Smooth muscle cell (in vitro differentiated cells): ENCODE measurements around the gene PACSIN2. TPM values are rescaled to one million over a fixed set of nuclear protein-coding genes. Genes with fewer than 3 reads are reported as not detected.
A peak's percentile ranks its signal among the peaks of the same experiment; 100 is the strongest.
"Not testable (repeated sequence)": the region's sequence is repeated elsewhere in the genome, so short reads cannot be mapped to it uniquely, and the experiment has no call there.

Source experiments
- DNase-seq: peaks from one replicate; lab custom pipeline; 2025; ENCODE audit not compliant: unreplicated experiment; lab: John Stamatoyannopoulos, UW
- H2AFZ ChIP-seq: fragments of 200-600 bp; sonication (generic); 2 replicates; pipeline ENCODE4 v1.6.0; 2016; ENCODE audit warnings: antibody characterized with exemption, low read depth, mild to moderate bottlenecking
- H3F3A ChIP-seq: fragments of 200-600 bp; sonication (generic); 2 replicates; pipeline ENCODE4 v1.6.0; 2017; ENCODE audit warnings: antibody characterized with exemption, low read depth
- H3K27ac ChIP-seq: fragments of 200-600 bp; sonication (generic); 2 replicates; pipeline ENCODE4 v1.5.1; 2016; ENCODE audit warnings: low read depth, mild to moderate bottlenecking
- H3K27me3 ChIP-seq: fragments of 200-600 bp; sonication (generic); 2 replicates; pipeline ENCODE4 v1.6.1; 2016; ENCODE audit warnings: low read depth, mild to moderate bottlenecking
- H3K36me3 ChIP-seq: fragments of 200-600 bp; sonication (generic); 2 replicates; pipeline ENCODE4 v1.5.1; 2016; ENCODE audit warnings: low read depth
- H3K4me1 ChIP-seq: fragments of 200-600 bp; sonication (generic); 2 replicates; pipeline ENCODE4 v1.5.1; 2016; ENCODE audit warnings: low read depth
- H3K4me2 ChIP-seq: fragments of 200-600 bp; sonication (generic); 2 replicates; pipeline ENCODE4 v1.6.0; 2016; ENCODE audit warnings: mild to moderate bottlenecking
- H3K4me3 ChIP-seq: fragments of 200-600 bp; sonication (generic); 2 replicates; pipeline ENCODE4 v1.5.1; 2016; ENCODE audit warnings: mild to moderate bottlenecking
- H3K79me2 ChIP-seq: fragments of 200-600 bp; sonication (generic); 2 replicates; pipeline ENCODE4 v1.6.0; 2016; ENCODE audit warnings: low read depth, mild to moderate bottlenecking
- H3K9ac ChIP-seq: fragments of 200-600 bp; sonication (generic); 2 replicates; pipeline ENCODE4 v1.6.0; 2016; ENCODE audit warnings: low read depth
- H3K9me3 ChIP-seq: fragments of 200-600 bp; sonication (generic); replicated peaks from 2 replicates; pipeline ENCODE4 v1.5.1; 2016; ENCODE audit warnings: low read depth
- H4K20me1 ChIP-seq: fragments of 200-600 bp; sonication (generic); 2 replicates; pipeline ENCODE4 v1.6.0; 2016; ENCODE audit warnings: low read depth
- WGBS: methylation state at CpG from one replicate; pipeline ENCODE4 v1.1.7; 2016; ENCODE audit warnings: low lambda C conversion rate; 5-methylcytosine and 5-hydroxymethylcytosine counted together
- polyA plus RNA-seq: library from polyadenylated mRNA; unstranded; fragments of >200 nt; fragmentation: Nextera tagmentation; extraction: Ambion mirVana; gene quantifications from 2 replicates; pipeline ENCODE4 v1.2.1, GENCODE V29; 2016
- total RNA-seq: library from RNA; depleted of rRNA; stranded (reverse); fragments of >200 nt; gene quantifications from 2 replicates; pipeline ENCODE4 v1.2.3, GENCODE V29; 2014
- TF ChIP-seq, protein P1 (sequence below): fragments of 200-600 bp; sonication (generic); IDR thresholded peaks from 2 replicates; pipeline ENCODE4 v1.5.1; 2017; ENCODE audit warnings: borderline replicate concordance, mild to moderate bottlenecking, antibody characterized with exemption; ENCODE audit not compliant: insufficient read depth, poor library complexity, severe bottlenecking

Gene PACSIN2
- total and polyA plus RNA-seq, 2 experiments from 2014 or later = 34.7 to 41.1 TPM

DNA sequence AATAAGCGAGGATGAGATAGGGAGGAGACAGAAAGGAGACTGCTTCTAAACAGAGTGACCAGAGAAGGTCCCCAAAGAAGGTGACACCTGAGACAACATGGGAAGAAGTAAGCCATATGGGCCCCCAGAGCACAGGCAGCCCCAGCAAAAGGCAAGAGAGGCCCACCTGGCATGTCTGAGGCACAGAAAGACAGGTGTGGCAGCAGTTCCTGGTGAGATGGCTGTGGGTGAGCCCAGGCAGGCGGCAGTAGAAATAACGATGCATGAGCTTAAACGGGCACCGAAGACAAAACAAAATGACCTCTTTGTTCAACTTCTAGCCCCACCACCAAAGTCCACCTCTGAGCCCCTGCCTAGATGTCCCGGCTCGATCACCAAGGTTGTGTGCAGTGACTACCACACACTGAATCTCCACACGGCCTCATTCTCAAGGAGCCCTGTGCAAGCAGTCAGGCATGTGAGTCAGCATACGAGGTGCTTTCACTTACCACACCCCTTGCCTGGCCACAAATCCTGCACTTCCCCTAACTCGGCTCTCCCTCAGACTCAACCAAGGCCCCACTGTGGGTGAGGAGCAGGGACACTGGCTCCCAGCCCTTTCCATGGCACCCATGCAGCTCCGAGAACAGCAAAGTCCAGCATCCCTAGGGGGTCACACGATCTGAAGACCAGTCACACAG is 77.6 kb downstream of the PACSIN2 start:
- Histone ChIP-seq H3K27me3 (no peaks in the 10 kb centered on the region), H4K20me1 (peaks cover 60% of the 10 kb centered on the region), H3K4me2 (peak overlapping the region; percentile 80), H3K79me2 (peaks cover 55% of the 10 kb centered on the region), H2AFZ (no peak overlapping the region), H3K27ac (peak overlapping the region; percentile 41), H3K9me3 (no peaks in the 10 kb centered on the region), H3K4me1 (peaks cover 22% of the 10 kb centered on the region), H3K36me3 (no peaks in the 10 kb centered on the region), H3F3A (peaks cover 8% of the 10 kb centered on the region), H3K9ac (peak overlapping the region; percentile 48), H3K4me3 (no peak overlapping the region)
- 52% methylated on average over 12 of the region's 12 CpGs for WGBS
- TF ChIP-seq, protein P1, sequence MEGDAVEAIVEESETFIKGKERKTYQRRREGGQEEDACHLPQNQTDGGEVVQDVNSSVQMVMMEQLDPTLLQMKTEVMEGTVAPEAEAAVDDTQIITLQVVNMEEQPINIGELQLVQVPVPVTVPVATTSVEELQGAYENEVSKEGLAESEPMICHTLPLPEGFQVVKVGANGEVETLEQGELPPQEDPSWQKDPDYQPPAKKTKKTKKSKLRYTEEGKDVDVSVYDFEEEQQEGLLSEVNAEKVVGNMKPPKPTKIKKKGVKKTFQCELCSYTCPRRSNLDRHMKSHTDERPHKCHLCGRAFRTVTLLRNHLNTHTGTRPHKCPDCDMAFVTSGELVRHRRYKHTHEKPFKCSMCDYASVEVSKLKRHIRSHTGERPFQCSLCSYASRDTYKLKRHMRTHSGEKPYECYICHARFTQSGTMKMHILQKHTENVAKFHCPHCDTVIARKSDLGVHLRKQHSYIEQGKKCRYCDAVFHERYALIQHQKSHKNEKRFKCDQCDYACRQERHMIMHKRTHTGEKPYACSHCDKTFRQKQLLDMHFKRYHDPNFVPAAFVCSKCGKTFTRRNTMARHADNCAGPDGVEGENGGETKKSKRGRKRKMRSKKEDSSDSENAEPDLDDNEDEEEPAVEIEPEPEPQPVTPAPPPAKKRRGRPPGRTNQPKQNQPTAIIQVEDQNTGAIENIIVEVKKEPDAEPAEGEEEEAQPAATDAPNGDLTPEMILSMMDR = no peak
- DNase-seq = no peak

DNA sequence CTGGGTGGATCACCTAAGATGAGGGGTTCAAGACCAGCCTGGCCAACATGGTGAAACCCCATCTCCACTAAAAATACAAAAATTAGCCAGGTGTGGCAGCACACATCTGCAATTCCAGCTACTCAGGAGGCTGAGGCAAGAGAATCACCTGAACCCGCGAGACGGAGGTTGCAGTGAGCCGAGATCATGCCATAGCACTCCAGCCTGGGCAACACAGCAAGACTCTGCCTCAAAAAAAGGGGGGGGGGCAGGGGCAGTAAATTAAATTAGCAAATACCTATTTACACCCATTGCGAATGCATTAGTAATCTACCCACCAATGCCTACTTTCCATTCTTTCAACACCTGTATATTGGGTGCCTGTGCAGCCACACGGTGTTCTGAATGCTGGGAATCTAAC is 78.3 kb downstream of the PACSIN2 start:
- Histone ChIP-seq H3K27ac (peak overlapping the region; percentile 41), H4K20me1 (peaks cover 60% of the 10 kb centered on the region), H3K79me2 (peaks cover 58% of the 10 kb centered on the region), H3K4me1 (peaks cover 22% of the 10 kb centered on the region)
- H2AFZ ChIP-seq, H3F3A ChIP-seq, H3K36me3 ChIP-seq, DNase-seq, H3K4me3 ChIP-seq, H3K4me2 ChIP-seq, H3K27me3 ChIP-seq, H3K9ac ChIP-seq, H3K9me3 ChIP-seq: not testable (repeated sequence)
- 100% methylated on average over 5 of the region's 6 CpGs for WGBS

DNA sequence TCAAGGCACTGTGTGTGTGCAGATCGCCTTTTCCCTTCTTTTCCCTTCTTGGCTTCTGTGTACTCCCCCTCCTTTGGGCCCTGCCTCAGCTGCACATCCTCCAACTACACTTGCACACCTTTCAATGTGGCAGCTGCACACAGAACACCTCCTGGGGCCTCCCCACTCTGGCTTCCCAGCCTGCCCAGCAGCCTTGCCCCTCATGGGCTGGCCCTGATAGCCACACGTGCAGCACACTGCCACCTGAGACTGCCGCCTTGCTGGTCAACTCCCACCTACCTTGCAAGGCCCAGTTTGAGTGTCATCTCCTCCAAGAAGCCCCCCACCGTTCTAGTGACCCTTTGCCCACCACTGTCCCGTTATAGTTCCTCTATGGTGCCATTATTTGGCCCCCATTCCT is 80.6 kb downstream of the PACSIN2 start:
- Histone ChIP-seq H3K4me2 (peak overlapping the region; percentile 76), H3K27me3 (no peaks in the 10 kb centered on the region), H3K4me1 (peaks cover 22% of the 10 kb centered on the region), H2AFZ (no peak overlapping the region), H3K9me3 (no peaks in the 10 kb centered on the region), H3F3A (peaks cover 8% of the 10 kb centered on the region), H3K4me3 (no peak overlapping the region), H3K9ac (peak overlapping the region; percentile 93), H3K36me3 (no peaks in the 10 kb centered on the region), H3K79me2 (peaks cover 68% of the 10 kb centered on the region), H3K27ac (peak overlapping the region; percentile 99), H4K20me1 (peaks cover 58% of the 10 kb centered on the region)
- DNase-seq = no peak
- WGBS = 79% methylated on average over 5 of the region's 5 CpGs
- TF ChIP-seq, protein P1 = no peak

DNA sequence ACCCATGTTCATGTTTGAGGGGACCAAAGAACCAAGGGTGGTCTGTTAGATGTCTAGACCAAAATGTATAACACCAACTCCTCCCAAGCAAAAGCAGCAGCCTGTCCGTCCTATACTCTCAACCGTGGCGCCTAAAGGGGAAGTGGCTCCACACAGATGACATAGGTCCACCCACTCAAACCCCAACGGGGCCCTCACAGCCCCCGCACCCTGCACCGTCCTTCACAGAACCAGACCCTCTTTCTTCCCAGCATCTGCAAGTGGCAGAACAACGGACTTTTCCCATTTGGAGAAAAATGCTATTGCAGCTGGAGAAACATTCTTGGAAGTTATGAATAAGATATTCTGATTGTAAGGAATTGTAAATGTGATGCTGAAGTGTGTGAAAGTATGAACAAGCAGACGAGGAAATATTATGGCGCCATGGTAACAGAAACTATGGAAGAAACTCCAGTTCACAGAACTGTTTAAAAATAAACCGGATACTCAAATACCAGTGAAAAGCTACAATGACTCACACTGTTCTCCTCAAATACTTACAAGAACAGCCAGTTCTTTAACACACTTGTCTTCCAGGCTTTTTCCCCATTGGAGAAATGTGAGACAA is 81.4 kb downstream of the PACSIN2 start:
- no peak overlapping the region for H3K4me3 ChIP-seq
- H3K4me2 ChIP-seq = peak overlapping the region; percentile 76
- H3K27ac ChIP-seq = peak overlapping the region; percentile 99
- 21% methylated on average over 10 of the region's 10 CpGs for WGBS
- peaks cover 59% of the 10 kb centered on the region for H4K20me1 ChIP-seq
- TF ChIP-seq, protein P1 = no peak
- no peak overlapping the region for H2AFZ ChIP-seq
- peaks cover 8% of the 10 kb centered on the region for H3F3A ChIP-seq
- H3K36me3 ChIP-seq = no peaks in the 10 kb centered on the region
- DNase-seq = no peak
- H3K4me1 ChIP-seq = peaks cover 22% of the 10 kb centered on the region
- H3K27me3 ChIP-seq = no peaks in the 10 kb centered on the region
- peaks cover 67% of the 10 kb centered on the region for H3K79me2 ChIP-seq
- peak overlapping the region; percentile 93 for H3K9ac ChIP-seq
- H3K9me3 ChIP-seq = no peaks in the 10 kb centered on the region
